Measurements from ENCODE around the gene LTK.

DNA sequence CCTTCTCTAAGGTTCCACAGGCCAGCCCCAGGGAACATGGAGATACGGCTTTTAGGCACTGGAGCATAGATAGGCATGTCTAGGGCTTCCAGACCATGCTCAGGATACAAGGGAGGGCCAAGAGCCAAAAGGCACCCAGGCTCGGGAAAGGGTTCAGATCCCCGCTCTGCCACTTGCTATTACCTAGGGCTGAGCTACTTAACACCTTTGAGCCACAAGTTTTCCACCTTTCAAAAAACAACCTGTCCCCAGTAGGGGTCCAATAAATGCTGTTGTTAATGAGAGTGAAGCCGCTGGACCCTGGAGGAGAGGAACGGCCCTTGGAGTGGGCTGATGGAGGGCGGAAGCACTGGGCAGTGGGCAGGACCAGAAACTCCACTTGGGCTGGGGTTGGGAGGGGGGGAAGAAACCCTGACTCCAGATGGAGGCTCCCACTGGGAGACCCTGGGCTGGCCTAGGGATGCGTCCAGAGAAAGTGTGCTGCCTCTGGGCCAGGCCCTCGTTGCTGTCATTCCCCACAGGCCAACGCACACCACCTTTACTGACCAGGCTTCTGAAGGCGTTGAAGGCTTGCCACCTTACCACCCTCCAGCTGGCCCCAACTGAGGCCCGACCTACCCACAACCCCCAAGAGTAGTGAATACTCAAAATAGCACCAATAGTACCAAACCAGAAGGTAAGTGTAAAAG lies 28.5 kb downstream of the LTK start:
- TF ChIP-seq CTCF (IDR thresholded peaks at IDR 0.05): no peak
- TF ChIP-seq EZH2 (IDR thresholded peaks at IDR 0.05; ENCODE audit: borderline replicate concordance, insufficient read depth, low read depth, low read length, poor library complexity, severe bottlenecking): no peak

Data from B cell (primary cell).